GM12874 (cell line): Measurements from ENCODE around the gene NOSTRIN.

Source experiments
- CTCF ChIP-seq: IDR thresholded peaks from 2 replicates; pipeline ENCODE4 v1.5.1; 2011; ENCODE audit warnings: low read depth, mild to moderate bottlenecking, control low read depth, low read length, moderate library complexity; ENCODE audit not compliant: insufficient read depth

NOSTRIN gene

DNA sequence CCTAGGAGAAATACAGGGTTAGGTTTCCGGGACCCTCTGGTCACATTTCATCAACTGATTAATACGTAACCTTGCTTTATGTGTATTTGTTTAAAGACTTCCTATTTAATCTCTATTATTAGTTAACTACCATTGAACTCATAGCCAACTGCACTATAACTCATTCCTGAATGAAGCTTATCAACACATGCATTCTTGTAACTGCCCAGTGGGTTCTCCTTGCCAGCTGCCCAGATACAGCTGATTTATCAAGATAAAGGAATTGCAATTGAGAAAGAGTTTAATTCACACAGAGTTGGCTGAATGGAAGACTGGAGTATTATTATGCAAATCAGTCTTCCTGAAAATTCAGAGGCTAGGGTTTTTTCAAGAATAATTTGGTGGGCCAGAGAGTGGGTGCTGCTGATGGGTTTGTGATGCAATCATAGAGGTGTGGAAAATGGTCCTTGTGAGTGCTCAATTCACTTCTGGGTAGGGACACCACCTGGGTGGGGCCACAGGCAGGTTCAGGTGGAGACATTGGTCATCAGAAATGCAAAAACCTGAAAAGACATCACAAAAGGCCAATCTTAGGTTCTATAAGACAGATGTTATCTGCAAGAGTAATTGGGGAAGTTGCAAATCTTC lies 21.1 kb upstream of the NOSTRIN start:
- no peak for TF ChIP-seq CTCF

DNA sequence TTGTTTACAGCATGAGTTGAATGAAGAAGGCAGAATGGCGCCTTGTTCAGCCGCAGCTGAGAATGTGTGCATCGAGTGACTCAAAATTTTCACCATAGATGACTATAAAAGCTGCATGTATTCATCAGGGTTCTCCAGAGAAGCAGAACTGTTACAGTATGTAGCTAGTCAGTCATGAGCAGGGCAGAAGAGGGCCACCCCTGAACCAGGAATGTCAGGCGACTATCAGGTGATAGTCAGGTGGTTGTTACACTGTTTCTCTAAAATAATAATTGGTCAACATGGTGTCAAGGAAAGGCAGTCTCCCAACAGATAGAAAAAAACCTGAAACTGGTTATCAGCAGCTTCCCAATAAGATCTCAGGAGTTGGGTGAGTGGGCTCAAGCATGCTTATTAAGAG lies 20.2 kb upstream of the NOSTRIN start:
- no peak for TF ChIP-seq CTCF

- no peak for TF ChIP-seq CTCF
These were observed 17.4 kb upstream of the NOSTRIN start for GRCh38 chr2:168784993-168785392.

DNA sequence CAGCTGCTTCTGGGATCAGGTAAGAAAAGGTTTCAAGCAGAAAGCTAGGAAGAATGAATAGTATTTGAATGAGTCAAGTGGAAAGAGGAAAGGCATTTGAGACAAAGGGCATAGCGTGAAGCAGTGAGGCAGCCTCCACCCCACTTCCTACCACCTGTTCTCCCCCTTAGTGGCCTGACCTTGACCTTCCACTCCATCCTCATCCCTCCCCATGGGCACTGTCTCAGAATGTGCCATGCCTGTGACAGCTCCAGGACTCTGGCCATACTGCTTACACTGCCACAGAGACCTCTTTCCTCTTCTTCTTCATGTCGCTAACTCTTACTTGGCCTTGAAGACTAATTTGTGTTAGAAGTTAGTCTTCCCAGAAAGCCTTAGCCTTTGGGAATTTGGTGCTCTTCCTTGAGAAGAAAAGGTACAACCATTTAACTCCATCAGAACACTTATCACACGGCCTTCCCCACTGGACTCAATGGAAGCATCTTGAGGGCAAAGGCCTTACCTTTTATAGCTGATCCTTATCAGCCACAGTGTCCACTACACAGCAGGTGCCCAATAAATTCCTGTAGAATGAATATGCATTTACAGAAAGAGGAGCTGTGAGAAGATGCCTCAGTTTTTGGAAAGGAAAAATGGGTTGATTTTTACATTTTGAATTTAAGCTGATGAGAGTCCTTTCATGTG lies 15.2 kb upstream of the NOSTRIN start:
- TF ChIP-seq CTCF: no peak

- TF ChIP-seq CTCF: no peak
These were observed 14.6 kb upstream of the NOSTRIN start for GRCh38 chr2:168787782-168788376.

- TF ChIP-seq CTCF: no peak
These were observed 12.7 kb upstream of the NOSTRIN start for GRCh38 chr2:168789776-168790175.

DNA sequence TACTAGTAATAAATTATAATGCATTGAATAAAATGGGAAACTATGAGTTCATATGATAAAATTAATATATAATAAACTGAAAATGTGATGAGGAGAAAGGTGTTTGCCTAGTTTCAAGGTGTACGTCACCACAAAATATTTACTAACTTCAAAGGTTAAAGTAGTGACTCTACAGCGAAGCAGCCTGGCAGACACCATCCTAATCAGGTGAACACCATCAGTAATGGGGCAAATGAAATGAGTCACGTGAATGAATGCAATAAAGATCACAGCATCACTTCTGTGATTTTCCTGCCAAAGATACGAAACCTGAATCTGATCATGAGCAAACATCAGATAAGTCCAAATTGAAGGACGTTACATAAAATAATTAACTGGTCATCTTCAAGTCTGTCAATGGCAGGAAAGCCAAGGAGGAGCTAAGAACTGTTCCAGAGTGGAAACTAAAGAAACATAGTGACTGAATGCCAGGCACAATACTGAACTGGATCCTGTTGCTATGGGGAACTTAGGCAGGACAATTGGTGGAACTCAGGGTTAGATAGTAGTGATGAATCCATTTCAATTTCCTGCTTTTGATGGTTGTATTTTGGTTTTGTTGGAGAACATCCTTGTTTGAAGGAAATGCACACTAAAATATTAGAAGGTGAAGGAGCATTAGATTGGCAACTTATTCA lies 12.1 kb upstream of the NOSTRIN start:
- no peak for TF ChIP-seq CTCF
